ENCODE measurements around the gene MYO10.

GRCh38 chr5:16918156-16918555 is 17.9 kb downstream of the MYO10 start:
- TF ChIP-seq CTCF (IDR thresholded peaks at IDR 0.05; ENCODE audit: low read depth, low read length): no peak
- no peak for TF ChIP-seq EZH2phosphoT487 (IDR thresholded peaks at IDR 0.05; ENCODE audit: low read depth)

Measured in OCI-LY3 (cell line).